ENCODE data around the gene IFNK. TPM values are rescaled to one million over a fixed set of nuclear protein-coding genes. Genes with fewer than 3 reads are reported as not detected.

IFNK gene
- polyA plus RNA-seq, 1 experiment = not detected

- DNase-seq (ENCODE audit: low read depth, low spot score) = no peak
- CTCF ChIA-PET = no interaction called here
Measured at GRCh38 chr9:27519466-27520465, 4.3 kb upstream of the IFNK start.

DNA sequence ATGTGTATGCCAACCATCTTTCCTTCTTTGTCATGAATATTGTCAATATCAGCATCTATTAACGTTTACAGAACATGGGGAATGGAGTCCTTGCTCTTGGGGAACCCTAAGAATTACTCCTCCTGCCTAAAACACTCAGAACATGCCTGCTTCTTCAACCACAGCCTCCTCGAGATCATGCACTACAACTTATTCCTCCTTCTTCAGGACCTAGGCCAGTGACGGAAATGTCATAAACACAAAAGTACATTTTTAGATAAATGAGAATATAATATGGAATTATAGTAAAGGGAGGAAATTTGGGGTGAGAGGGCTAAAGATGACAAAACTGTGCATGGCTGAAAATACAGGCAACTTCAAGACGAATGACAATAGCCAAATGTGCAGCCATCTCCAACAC, 3.1 kb upstream of the IFNK start:
- peaks cover 4% of the 10 kb centered on the region for H3K27me3 ChIP-seq (ENCODE audit: control insufficient read depth, insufficient read depth, low read length)
- H3K27ac ChIP-seq (ENCODE audit: low read depth, low read length) = no peak overlapping the region
- H3K9me3 ChIP-seq (ENCODE audit: control insufficient read depth, insufficient read depth, low read length) = no peaks in the 10 kb centered on the region
- no peak for DNase-seq (ENCODE audit: low read depth, low spot score)
- ChIA-PET CTCF (no interaction called here), POLR2A (no interaction called here)
- TF ChIP-seq CTCF (IDR thresholded peaks at IDR 0.05; ENCODE audit: low read depth, low read length) = no peak
- H3K4me3 ChIP-seq (ENCODE audit: low read depth, low read length) = no peak overlapping the region

More at GRCh38 chr9:27519466-27520465, 4.3 kb upstream of the IFNK start:
- Histone ChIP-seq H3K27me3 (ENCODE audit: control insufficient read depth, insufficient read depth, low read length) (peaks cover 2% of the 10 kb centered on the region), H3K9me3 (ENCODE audit: control insufficient read depth, insufficient read depth, low read length) (no peaks in the 10 kb centered on the region), H3K4me3 (ENCODE audit: low read depth, low read length) (no peak overlapping the region), H3K27ac (ENCODE audit: low read depth, low read length) (no peak overlapping the region)
- TF ChIP-seq CTCF (IDR thresholded peaks at IDR 0.05; ENCODE audit: low read depth, low read length) = no peak
- POLR2A ChIA-PET = no interaction called here

GRCh38 chr9:27523141-27523540, 949 bp upstream of the IFNK start:
- DNase-seq (ENCODE audit: low read depth, low spot score) = no peak
- Histone ChIP-seq H3K4me3 (ENCODE audit: low read depth, low read length) (no peak overlapping the region), H3K9me3 (ENCODE audit: control insufficient read depth, insufficient read depth, low read length) (no peaks in the 10 kb centered on the region), H3K27me3 (ENCODE audit: control insufficient read depth, insufficient read depth, low read length) (peaks cover 17% of the 10 kb centered on the region), H3K27ac (ENCODE audit: low read depth, low read length) (no peak overlapping the region)
- POLR2A ChIA-PET = no interaction called here
- TF ChIP-seq CTCF (IDR thresholded peaks at IDR 0.05; ENCODE audit: low read depth, low read length) = no peak
- CTCF ChIA-PET = interaction anchor here (0.7 to 1.6 kb wide), 3 partner anchors 22 to 421 kb away, joined by 3 to 7 read pairs (median 4); no protein-coding TSS in a partner anchor

DNA sequence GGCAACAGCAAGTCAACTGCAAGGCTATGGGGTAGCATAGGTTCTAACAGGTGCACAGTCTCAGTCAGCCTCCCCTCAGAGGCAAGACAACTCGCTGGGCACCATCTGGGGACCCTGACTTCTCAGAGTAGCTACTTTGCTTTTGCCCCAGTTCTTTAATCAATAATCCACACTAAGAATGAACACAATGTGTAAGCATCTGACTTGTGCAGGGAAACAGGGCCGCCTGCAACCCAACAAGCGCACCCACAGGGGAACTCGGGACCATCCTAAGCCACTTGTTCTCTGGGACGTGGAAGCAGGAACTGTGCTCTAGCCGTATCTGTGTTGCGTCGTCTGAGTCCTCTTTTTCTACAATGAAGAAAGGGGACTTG, 3.6 kb downstream of the IFNK start:
- no peak overlapping the region; the same call in 1 of the 2 replicates for H3K4me3 ChIP-seq (ENCODE audit: low read depth, low read length)
- DNase-seq (ENCODE audit: low read depth, low spot score) = no peak
- ChIA-PET CTCF (interaction anchor here (1.0 kb wide), 1 partner anchor 11 kb away, joined by 3 read pairs; no protein-coding TSS in a partner anchor), POLR2A (no interaction called here)
- no peaks in the 10 kb centered on the region; the same call in 1 of the 2 replicates for H3K9me3 ChIP-seq (ENCODE audit: control insufficient read depth, insufficient read depth, low read length)
- H3K27me3 ChIP-seq (ENCODE audit: control insufficient read depth, insufficient read depth, low read length) = peaks cover 30% of the 10 kb centered on the region
- H3K27ac ChIP-seq (ENCODE audit: low read depth, low read length) = no peak overlapping the region
- TF ChIP-seq CTCF (IDR thresholded peaks at IDR 0.05; ENCODE audit: low read depth, low read length) = no peak

Measured in AG04450 (cell line).